Adrenal gland (tissue), 5 donors: ENCODE data around the gene SPP1.

Experiments used
- CTCF ChIP-seq, 6 experiments: fragments of 450-650 bp in 4 of 6; fragments of 200-600 bp in 2 of 6; sonication (generic) in 1 of 6; IDR thresholded peaks; 1 replicate in 5 of 6; 2 replicates in 1 of 6; pipeline versions ENCODE4 v1.5.1 to v1.8.0; 2016 to 2021; ENCODE audit warnings: antibody characterized with exemption in 6 of 6, mild to moderate bottlenecking in 2 of 6, moderate library complexity in 1 of 6
- POLR2A ChIP-seq, 2 donors: fragments of 450-650 bp; IDR thresholded peaks; one replicate each; pipeline ENCODE4 v1.6.1; 2017; ENCODE audit warnings: antibody characterized with exemption in 2 of 2, mild to moderate bottlenecking in 2 of 2, moderate library complexity in 1 of 2
- donor health status: DM: no; HTN: no; CAD: no.

- TF ChIP-seq CTCF (IDR thresholded peaks at IDR 0.05) = no peak
- TF ChIP-seq POLR2A (IDR thresholded peaks at IDR 0.05) = no peak
Observed at GRCh38 chr4:87966095-87966496, 9.4 kb upstream of the SPP1 start.
